Hematopoietic multipotent progenitor cell treated with erythropoietin and hydrocortisone succinate and interleukin-3 and kit ligand, for 15 days (in vitro differentiated cells): ENCODE results near the gene CLDN19.
"Not testable (repeated sequence)": the region's sequence is repeated elsewhere in the genome, so short reads cannot be mapped to it uniquely, and the experiment has no call there.

Experiments
- DNase-seq: peaks from one replicate; pipeline ENCODE4 v3.0.0-alpha.2; 2015; ENCODE audit warnings: low spot score

Gene CLDN19

GRCh38 chr1:42737986-42738677 lies 1.9 kb downstream of the CLDN19 start:
- DNase-seq: no peak

GRCh38 chr1:42737257-42737656 lies 2.8 kb downstream of the CLDN19 start:
- DNase-seq: no peak

DNA sequence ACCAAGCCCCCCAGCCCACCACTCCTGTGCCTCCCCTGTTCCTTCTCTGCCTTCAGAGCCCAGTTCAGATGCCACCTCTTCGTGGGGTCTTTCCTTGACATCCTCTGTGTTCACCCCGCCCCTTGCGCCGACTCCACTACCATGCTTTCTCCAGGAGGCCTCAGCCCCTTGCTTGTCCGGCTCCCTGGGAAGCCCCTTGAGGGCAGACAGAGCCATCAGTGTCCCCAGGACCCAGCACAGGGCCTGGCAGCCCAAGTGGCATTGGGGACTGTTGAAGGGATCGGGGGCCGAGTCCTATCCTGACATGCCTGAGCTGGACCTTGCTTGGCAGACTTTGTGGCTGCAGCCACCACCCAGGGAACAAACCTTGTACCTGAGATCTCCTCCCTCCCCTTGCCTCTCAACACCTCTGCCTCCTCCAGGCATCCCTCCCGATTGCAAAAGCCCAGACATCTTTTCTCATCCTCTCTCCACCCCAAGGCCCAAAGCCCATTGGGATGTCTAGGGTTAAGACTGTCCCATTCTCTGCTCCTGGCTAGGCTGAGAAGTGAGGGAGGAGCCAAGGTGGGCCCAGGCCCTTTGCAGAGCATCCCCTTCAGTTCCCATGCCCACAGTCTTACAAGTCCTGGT lies 3.4 kb downstream of the CLDN19 start:
- DNase-seq: no peak

DNA sequence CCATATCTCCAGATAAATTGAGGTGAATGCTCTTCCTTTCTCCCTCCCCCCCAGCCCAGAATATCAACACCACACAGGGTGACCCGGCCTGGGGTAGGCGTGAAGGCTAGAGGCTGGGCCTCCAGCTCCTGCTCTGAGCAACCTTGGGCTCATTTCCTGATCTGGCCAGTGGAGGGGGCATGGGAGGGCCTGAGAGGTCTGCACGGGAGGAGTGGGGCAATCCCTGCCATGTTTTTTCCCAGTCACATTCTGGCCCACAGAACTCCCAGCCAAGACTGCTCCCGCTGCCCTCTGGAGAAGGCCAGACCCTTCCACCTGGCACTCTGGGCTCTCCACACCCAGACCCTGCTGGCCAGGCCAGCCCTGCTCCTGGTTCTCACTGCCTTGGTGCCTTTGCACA lies 3.9 kb downstream of the CLDN19 start:
- DNase-seq: peak; percentile 42

DNA sequence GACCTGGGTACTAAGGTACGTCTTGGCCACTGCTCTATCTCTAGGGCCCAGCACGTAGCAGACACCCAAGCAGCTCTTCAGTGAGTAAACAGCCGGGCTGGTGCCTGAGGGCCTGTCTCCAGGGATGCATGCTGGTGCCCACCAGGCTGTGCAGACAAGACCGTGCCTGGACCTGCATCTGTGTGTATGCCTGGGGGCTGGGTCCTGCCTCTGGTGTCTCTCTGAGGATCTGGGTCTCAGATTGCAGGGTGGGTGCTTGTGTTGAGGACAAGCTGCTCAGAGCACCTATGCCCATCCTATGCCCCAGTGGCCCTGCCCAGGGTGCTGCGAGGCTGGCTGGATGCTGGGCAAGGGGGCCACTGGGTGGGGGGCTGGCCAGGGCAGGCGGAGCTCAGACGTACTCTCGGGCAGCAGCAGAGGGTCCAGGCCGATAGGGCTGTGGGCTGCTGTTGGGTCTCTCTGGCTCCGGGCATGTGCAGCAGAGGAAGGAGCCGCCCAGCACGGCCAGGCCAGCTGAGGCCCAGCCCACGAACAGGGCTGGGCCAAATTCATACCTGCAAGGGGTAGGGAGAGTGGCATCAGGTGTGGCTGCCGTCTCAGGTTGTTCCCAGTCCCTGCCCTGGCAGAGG lies 4.4 kb downstream of the CLDN19 start:
- no peak for DNase-seq

DNA sequence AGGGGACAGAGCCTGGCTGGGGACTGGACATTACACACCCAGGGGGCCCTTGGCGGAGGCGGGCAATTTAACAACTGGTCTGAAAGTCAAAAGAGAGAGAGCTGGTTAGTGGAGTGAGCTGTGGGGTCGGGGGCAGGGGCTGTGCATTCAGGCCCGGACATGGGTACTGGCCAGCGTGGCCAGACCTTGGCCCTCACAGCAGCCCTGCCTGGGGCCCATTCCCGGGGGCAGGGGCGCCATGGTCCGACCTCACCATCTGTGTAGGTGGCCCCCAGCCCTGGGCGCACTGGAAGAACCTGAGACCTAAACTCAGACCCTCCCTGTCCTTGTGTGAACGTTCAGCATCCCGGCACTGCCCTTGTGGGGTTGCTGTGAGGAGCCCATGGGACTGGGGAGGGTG lies 5.0 kb downstream of the CLDN19 start:
- DNase-seq: no peak

GRCh38 chr1:42734201-42735035 lies 5.6 kb downstream of the CLDN19 start:
- DNase-seq: no peak

- no peak for DNase-seq
These were observed 6.4 kb downstream of the CLDN19 start for GRCh38 chr1:42733415-42734200.

DNA sequence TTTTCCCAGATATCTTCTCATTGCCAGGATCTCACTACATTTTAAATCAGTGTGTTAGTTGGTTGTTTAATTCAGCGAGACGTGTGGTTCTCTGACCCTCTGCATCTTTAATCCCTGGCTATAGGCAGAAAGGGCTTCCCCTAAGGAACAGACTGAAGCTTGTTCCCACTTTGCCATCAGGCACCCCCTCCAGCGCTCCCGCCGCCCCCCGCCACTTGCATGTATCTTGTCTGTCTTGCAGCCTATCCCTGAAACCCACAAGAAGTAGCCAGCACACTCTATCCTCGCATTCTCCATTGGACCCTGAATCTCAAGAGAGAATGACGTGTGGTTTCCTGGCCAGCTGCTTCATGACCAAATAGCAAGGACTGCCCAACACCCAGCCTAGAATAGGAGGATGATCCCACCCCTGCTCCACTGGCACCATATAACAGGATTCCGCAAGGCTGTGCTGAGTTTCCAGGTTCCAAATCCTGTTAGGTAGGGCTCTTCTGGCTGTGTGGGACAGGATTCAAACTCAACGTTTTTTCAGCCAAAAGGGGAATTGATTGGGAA lies 7.8 kb downstream of the CLDN19 start:
- no peak for DNase-seq

- no peak for DNase-seq
These were observed 8.5 kb downstream of the CLDN19 start for GRCh38 chr1:42731585-42731984.

DNA sequence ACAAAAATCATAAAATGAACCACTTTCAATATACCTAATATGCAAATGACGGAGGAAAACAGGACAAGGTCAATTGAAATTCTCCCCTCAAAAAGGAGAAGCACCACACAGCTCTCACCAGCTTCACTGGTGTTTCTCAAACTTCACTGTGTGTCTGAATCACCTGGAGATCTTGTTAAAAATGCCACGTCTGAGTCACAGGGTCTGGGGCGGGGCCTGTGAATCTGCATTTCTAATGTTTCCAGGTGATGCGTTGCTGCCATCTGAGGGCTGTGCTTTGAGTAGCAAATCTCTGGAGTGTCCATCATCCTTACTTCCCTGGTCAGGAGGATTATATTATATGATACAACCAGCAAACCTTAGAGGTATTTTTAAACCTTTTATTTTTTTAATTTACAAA lies 9.0 kb downstream of the CLDN19 start:
- DNase-seq: peak; percentile 69

DNA sequence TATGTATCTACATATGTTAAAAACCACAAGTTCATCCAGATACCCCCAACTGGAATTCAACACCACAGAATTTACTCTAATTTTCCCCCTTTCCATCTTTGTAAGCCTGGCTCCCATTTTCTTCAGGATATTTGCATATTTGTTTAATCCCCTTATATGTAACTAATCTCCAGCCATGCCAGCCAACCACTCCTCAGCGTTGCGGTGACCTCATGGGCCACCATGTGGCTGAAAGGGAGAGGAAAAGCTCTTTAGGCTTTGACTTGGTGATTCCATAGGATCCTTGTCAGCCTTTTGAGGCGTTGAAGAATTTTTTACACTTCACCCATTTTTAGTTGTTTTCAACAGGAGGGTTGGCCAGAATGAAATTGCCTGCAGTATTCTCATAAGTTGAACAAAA lies 10.0 kb downstream of the CLDN19 start:
- DNase-seq: no peak

- DNase-seq: not testable (repeated sequence)
These were observed 14.2 kb downstream of the CLDN19 start for GRCh38 chr1:42725820-42726219.

GRCh38 chr1:42723511-42723910 lies 16.5 kb downstream of the CLDN19 start:
- no peak for DNase-seq

DNA sequence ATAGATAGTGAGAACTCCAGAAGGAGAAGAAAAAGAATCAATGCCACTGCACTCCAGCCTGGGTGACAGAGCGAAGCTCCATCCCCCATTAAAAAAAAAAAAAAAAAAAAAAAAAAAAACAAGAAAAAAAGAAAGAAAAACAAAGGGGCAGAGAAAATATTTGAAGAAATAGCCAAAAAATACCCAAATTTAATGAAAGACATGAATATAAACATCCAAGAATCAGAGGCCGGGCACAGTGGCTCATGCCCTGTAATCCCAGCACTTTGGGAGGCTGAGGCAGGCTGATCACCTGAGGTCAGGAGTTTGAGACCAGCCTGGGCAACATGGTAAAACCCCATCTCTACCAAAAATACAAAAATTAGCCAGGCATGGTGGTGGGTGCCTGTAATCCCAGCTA lies 17.6 kb downstream of the CLDN19 start:
- DNase-seq: not testable (repeated sequence)

DNA sequence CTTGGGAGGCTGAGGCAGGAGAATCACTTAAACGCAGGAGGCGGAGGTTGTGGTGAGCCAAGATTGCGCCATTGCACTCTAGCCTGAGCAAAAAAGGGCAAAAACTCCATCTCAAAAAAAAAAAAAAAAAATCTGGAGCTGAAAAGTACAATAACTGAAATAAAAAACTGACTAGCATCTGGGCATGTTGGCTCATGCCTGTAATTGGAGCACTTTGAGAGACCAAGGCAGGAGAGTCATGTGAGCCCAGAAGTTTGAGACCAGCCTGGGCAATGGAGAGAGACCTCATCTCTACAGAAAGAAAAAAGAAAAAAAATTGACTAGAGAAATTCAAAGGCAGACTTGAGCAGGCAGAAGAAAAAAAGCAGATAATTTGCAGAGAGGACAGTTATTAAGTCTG lies 18.1 kb downstream of the CLDN19 start:
- no peak for DNase-seq

GRCh38 chr1:42720868-42721267 lies 19.2 kb downstream of the CLDN19 start:
- no peak for DNase-seq

DNA sequence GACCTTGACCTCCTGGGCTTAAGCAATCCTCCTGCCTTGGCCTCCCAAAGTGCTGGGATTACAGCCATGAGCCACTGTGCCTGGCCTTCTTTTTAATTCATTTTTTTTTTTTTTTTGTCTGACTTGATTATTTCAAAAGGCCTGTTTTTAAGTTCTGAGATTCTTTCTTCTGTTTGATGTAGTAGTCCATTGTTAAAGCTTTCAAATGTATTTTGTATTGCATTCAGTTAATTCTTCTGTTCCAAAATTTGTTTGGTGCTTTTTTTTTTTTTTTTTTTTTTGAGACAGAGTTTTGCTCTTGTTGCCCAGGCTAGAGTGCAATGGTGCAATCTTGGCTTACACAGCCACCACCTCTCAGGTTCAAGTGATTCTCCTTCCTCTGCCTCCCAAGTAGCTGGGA lies 25.6 kb downstream of the CLDN19 start:
- DNase-seq: not testable (repeated sequence)

GRCh38 chr1:42713293-42713692 lies 26.7 kb downstream of the CLDN19 start:
- no peak for DNase-seq

DNA sequence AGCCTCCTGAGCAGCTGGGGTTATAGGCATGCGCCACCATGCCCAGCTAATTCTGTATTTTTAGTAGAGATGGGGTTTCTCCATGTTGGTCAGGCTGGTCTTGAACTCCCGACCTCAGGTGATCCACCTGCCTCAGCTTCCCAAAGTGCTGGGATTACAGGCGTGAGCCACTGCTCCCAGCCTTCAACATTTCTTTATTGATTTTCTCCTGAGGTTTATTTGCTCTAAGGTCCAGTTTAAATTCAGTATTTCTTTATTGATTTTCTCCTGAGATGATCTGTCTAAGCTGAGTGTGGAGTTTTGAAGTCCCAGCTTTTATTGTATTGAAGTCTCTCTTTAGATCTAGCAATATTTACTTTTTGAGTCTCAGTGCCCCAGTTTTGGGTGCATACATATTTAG lies 27.2 kb downstream of the CLDN19 start:
- not testable (repeated sequence) for DNase-seq

DNA sequence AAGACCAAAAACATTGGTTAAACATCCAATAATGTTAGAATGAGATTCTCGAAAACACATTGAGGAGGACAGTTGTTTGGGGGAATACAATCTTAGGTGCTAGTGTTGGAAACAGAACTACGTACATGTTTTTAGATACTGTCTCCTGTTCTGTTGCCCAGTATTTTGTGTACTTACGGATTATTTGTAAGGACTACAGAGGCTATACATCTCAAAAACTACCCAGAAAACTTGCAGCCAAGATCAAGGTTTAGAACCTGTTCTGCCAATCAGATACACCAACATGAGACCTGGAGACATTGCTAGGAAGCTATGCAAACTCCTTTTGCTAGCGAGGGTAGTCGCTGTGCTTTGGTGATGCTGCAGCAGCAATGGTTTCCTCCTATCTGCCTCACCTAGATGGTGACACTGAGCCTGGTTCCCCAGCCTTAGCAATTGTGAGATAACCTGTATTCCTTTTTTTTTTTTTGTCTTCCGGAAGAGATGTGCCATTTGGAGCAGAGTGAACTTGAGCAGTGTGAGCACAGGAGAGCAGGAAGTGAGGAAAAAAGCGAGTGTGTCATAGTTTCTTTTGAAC lies 36.1 kb downstream of the CLDN19 start:
- no peak for DNase-seq
